Measurements from ENCODE around the gene HS6ST3. TPM values are rescaled to one million over a fixed set of nuclear protein-coding genes. Genes with fewer than 3 reads are reported as not detected.
A peak's percentile ranks its signal among the peaks of the same experiment; 100 is the strongest.

Gene HS6ST3
- total and polyA plus RNA-seq, 5 donors from 2014 or later = not detected

- Histone ChIP-seq H3K36me3 (ENCODE audit: control insufficient read depth, insufficient read depth, low read length) (no peaks in the 10 kb centered on the region), H3K27me3 (ENCODE audit: control insufficient read depth, insufficient read depth, low read length) (no peaks in the 10 kb centered on the region), H3K4me1 (ENCODE audit: control insufficient read depth, insufficient read depth, low read length, poor library complexity, severe bottlenecking) (no peaks in the 10 kb centered on the region), H3K4me3 (ENCODE audit: low read depth, low read length) (no peak overlapping the region), H3K27ac (ENCODE audit: insufficient read depth, low read length, poor library complexity, severe bottlenecking) (no peak overlapping the region), H3K9me3 (ENCODE audit: control insufficient read depth in 2 of 2, low read length in 2 of 2) (peaks cover 0 to 4% of the 10 kb centered on the region in 2 experiments)
- H3K4me1 Mint-ChIP-seq = no peaks in the 10 kb centered on the region
- DNase-seq (no peak), ATAC-seq (ENCODE audit: low read depth in 2 of 2) (peak in 1 of 2 donors; percentile 20)
- H3K36me3 Mint-ChIP-seq = no peaks in the 10 kb centered on the region
- no peak overlapping the region for H3K27ac Mint-ChIP-seq
- H3K9me3 Mint-ChIP-seq = peaks cover 0 to 24% (median 5%) of the 10 kb centered on the region in 7 donors
- H3K27me3 Mint-ChIP-seq = no peaks in the 10 kb centered on the region
- H3K4me3 Mint-ChIP-seq = no peak overlapping the region
These were observed 690.2 kb downstream of the HS6ST3 start for GRCh38 chr13:96780105-96780504.

DNA sequence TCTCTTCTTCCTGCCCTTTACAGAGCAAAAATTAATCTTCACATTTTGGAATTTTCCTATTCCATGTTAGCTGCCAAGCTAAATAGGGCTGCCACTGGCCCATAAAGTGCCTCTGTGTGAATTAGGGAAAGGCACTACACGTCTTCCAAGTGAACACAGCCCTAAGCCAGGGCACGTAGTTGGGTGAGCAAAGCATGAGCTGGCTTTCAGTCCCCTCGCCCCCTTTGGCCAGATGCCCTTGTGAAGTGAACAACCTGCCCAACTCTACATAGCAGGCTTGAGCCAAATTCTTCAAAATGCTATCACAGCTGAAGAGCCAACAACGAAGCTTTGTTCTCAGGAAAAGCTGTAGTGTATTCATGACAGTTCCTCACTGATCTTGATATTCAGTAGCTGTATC is 691.2 kb downstream of the HS6ST3 start:
- Mint-ChIP-seq H3K4me1 (no peaks in the 10 kb centered on the region), H3K36me3 (no peaks in the 10 kb centered on the region), H3K27ac (peak overlapping the region in 1 of 3 donors; percentile 72), H3K4me3 (no peak overlapping the region), H3K9me3 (peaks cover 0 to 24% (median 4%) of the 10 kb centered on the region in 7 donors), H3K27me3 (no peaks in the 10 kb centered on the region)
- ATAC-seq (ENCODE audit: low read depth in 2 of 2) (no peak), DNase-seq (no peak)
- Histone ChIP-seq H3K27ac (ENCODE audit: insufficient read depth, low read length, poor library complexity, severe bottlenecking) (no peak overlapping the region), H3K4me3 (ENCODE audit: low read depth, low read length) (no peak overlapping the region), H3K4me1 (ENCODE audit: control insufficient read depth, insufficient read depth, low read length, poor library complexity, severe bottlenecking) (no peaks in the 10 kb centered on the region), H3K36me3 (ENCODE audit: control insufficient read depth, insufficient read depth, low read length) (no peaks in the 10 kb centered on the region), H3K27me3 (ENCODE audit: control insufficient read depth, insufficient read depth, low read length) (no peaks in the 10 kb centered on the region), H3K9me3 (ENCODE audit: control insufficient read depth in 2 of 2, low read length in 2 of 2) (peaks cover 0 to 4% of the 10 kb centered on the region in 2 experiments)

DNA sequence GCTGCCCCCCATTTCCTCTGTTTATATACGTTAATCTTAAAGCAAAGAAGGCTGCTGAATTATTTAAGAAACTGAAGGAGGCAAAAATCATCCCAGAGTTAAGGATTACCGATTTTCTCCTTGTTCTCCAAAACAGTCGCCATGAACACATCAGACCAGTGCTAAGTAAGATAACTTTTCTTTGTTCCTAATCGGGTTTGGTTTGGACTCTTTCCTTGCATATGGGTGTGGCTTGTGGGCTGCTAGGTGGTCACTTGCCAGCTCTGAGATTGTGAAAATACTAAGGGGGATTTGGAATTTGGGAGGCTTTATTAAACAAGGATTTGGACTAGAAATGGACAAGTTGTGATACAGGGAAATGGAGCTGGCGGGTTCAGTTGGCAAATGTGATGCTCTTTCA is 692.3 kb downstream of the HS6ST3 start:
- Mint-ChIP-seq H3K4me3 (no peak overlapping the region), H3K4me1 (no peaks in the 10 kb centered on the region), H3K27me3 (no peaks in the 10 kb centered on the region), H3K27ac (no peak overlapping the region), H3K36me3 (no peaks in the 10 kb centered on the region), H3K9me3 (peaks cover 0 to 29% (median 4%) of the 10 kb centered on the region in 7 donors)
- no peaks in the 10 kb centered on the region for H3K27me3 ChIP-seq (ENCODE audit: control insufficient read depth, insufficient read depth, low read length)
- no peak overlapping the region for H3K4me3 ChIP-seq (ENCODE audit: low read depth, low read length)
- H3K36me3 ChIP-seq (ENCODE audit: control insufficient read depth, insufficient read depth, low read length) = no peaks in the 10 kb centered on the region
- H3K4me1 ChIP-seq (ENCODE audit: control insufficient read depth, insufficient read depth, low read length, poor library complexity, severe bottlenecking) = no peaks in the 10 kb centered on the region
- H3K27ac ChIP-seq (ENCODE audit: insufficient read depth, low read length, poor library complexity, severe bottlenecking) = no peak overlapping the region
- no peak for DNase-seq
- peaks cover 0 to 4% of the 10 kb centered on the region in 2 experiments for H3K9me3 ChIP-seq (ENCODE audit: control insufficient read depth in 2 of 2, low read length in 2 of 2)
- no peak for ATAC-seq (ENCODE audit: low read depth in 2 of 2)

- DNase-seq = no peak
- H3K4me1 Mint-ChIP-seq = no peaks in the 10 kb centered on the region
- H3K27me3 Mint-ChIP-seq = no peaks in the 10 kb centered on the region
- no peak overlapping the region for H3K4me3 Mint-ChIP-seq
- Histone ChIP-seq H3K27me3 (ENCODE audit: control insufficient read depth, insufficient read depth, low read length) (no peaks in the 10 kb centered on the region), H3K4me1 (ENCODE audit: control insufficient read depth, insufficient read depth, low read length, poor library complexity, severe bottlenecking) (no peaks in the 10 kb centered on the region), H3K4me3 (ENCODE audit: low read depth, low read length) (no peak overlapping the region), H3K36me3 (ENCODE audit: control insufficient read depth, insufficient read depth, low read length) (no peaks in the 10 kb centered on the region), H3K27ac (ENCODE audit: insufficient read depth, low read length, poor library complexity, severe bottlenecking) (no peak overlapping the region), H3K9me3 (ENCODE audit: control insufficient read depth in 2 of 2, low read length in 2 of 2) (peaks cover 0 to 4% of the 10 kb centered on the region in 2 experiments)
- ATAC-seq (ENCODE audit: low read depth in 2 of 2) = no peak
- H3K9me3 Mint-ChIP-seq = peaks cover 0 to 21% (median 4%) of the 10 kb centered on the region in 7 donors
- H3K27ac Mint-ChIP-seq = no peak overlapping the region
- H3K36me3 Mint-ChIP-seq = no peaks in the 10 kb centered on the region
These were observed 693.1 kb downstream of the HS6ST3 start for GRCh38 chr13:96783057-96783456.

- Mint-ChIP-seq H3K4me3 (no peak overlapping the region), H3K4me1 (no peaks in the 10 kb centered on the region), H3K36me3 (no peaks in the 10 kb centered on the region), H3K9me3 (peaks cover 0 to 17% (median 3%) of the 10 kb centered on the region in 7 donors), H3K27ac (no peak overlapping the region), H3K27me3 (no peaks in the 10 kb centered on the region)
- no peaks in the 10 kb centered on the region for H3K36me3 ChIP-seq (ENCODE audit: control insufficient read depth, insufficient read depth, low read length)
- ATAC-seq (ENCODE audit: low read depth in 2 of 2) (no peak), DNase-seq (no peak)
- no peak overlapping the region for H3K4me3 ChIP-seq (ENCODE audit: low read depth, low read length)
- peaks cover 0 to 4% of the 10 kb centered on the region in 2 experiments for H3K9me3 ChIP-seq (ENCODE audit: control insufficient read depth in 2 of 2, low read length in 2 of 2)
- H3K27me3 ChIP-seq (ENCODE audit: control insufficient read depth, insufficient read depth, low read length) = no peaks in the 10 kb centered on the region
- no peak overlapping the region for H3K27ac ChIP-seq (ENCODE audit: insufficient read depth, low read length, poor library complexity, severe bottlenecking)
- no peaks in the 10 kb centered on the region for H3K4me1 ChIP-seq (ENCODE audit: control insufficient read depth, insufficient read depth, low read length, poor library complexity, severe bottlenecking)
These were observed 693.6 kb downstream of the HS6ST3 start for GRCh38 chr13:96783511-96783910.

GRCh38 chr13:96785986-96786385 is 696.1 kb downstream of the HS6ST3 start:
- ATAC-seq (ENCODE audit: low read depth in 2 of 2) (no peak), DNase-seq (no peak)
- Mint-ChIP-seq H3K36me3 (no peaks in the 10 kb centered on the region), H3K27ac (no peak overlapping the region), H3K4me1 (no peaks in the 10 kb centered on the region), H3K27me3 (no peaks in the 10 kb centered on the region), H3K4me3 (no peak overlapping the region), H3K9me3 (peaks cover 0 to 9% (median 2%) of the 10 kb centered on the region in 7 donors)
- Histone ChIP-seq H3K36me3 (ENCODE audit: control insufficient read depth, insufficient read depth, low read length) (no peaks in the 10 kb centered on the region), H3K4me3 (ENCODE audit: low read depth, low read length) (no peak overlapping the region), H3K27me3 (ENCODE audit: control insufficient read depth, insufficient read depth, low read length) (no peaks in the 10 kb centered on the region), H3K27ac (ENCODE audit: insufficient read depth, low read length, poor library complexity, severe bottlenecking) (no peak overlapping the region), H3K9me3 (ENCODE audit: control insufficient read depth in 2 of 2, low read length in 2 of 2) (peaks cover 0 to 4% of the 10 kb centered on the region in 2 experiments), H3K4me1 (ENCODE audit: control insufficient read depth, insufficient read depth, low read length, poor library complexity, severe bottlenecking) (no peaks in the 10 kb centered on the region)

- Mint-ChIP-seq H3K36me3 (no peaks in the 10 kb centered on the region), H3K27ac (no peak overlapping the region), H3K27me3 (no peaks in the 10 kb centered on the region), H3K4me3 (no peak overlapping the region), H3K4me1 (no peaks in the 10 kb centered on the region), H3K9me3 (peaks cover 0 to 1% (median 0%) of the 10 kb centered on the region in 7 donors)
- no peak for ATAC-seq (ENCODE audit: low read depth in 2 of 2)
- Histone ChIP-seq H3K9me3 (ENCODE audit: control insufficient read depth in 2 of 2, low read length in 2 of 2) (no peaks in the 10 kb centered on the region), H3K27me3 (ENCODE audit: control insufficient read depth, insufficient read depth, low read length) (no peaks in the 10 kb centered on the region), H3K4me1 (ENCODE audit: control insufficient read depth, insufficient read depth, low read length, poor library complexity, severe bottlenecking) (no peaks in the 10 kb centered on the region), H3K27ac (ENCODE audit: insufficient read depth, low read length, poor library complexity, severe bottlenecking) (no peak overlapping the region), H3K36me3 (ENCODE audit: control insufficient read depth, insufficient read depth, low read length) (no peaks in the 10 kb centered on the region), H3K4me3 (ENCODE audit: low read depth, low read length) (no peak overlapping the region)
- no peak for DNase-seq
These were observed 702.3 kb downstream of the HS6ST3 start for GRCh38 chr13:96792188-96792587.

DNA sequence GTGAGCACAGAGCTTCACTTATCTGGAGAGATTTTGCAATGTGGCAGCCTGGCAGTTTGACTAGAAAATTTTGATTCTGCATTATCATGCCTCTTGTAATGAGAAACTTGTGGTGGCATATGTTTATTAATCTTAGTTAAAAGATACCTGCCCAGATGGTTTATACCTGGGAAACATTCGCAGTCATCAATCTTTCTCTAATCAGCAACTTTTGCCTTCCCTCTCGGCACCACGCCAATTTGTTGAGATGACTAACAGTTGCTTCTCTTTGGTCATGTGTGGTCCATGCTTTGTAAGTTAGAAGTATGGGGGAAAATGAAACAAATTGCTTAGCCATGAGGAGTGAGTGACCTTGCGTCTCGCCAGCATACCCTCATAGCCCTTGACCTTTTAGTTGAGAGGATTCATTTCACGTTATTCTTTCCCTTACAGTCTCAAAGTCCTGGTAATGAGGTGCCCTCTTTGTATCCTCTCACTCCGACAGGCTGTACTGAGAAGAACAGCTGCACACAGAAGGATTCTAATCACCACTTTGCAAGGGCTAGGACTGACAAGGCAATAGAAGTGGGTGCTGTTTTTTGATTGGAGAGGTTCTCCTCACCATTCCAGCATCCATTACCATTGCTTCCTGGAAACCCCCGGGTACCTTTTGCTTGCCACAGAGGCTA is 703.0 kb downstream of the HS6ST3 start:
- Mint-ChIP-seq H3K27me3 (no peaks in the 10 kb centered on the region), H3K4me3 (no peak overlapping the region), H3K9me3 (peaks cover 0 to 1% (median 0%) of the 10 kb centered on the region in 7 donors), H3K36me3 (no peaks in the 10 kb centered on the region), H3K27ac (no peak overlapping the region), H3K4me1 (no peaks in the 10 kb centered on the region)
- Histone ChIP-seq H3K27ac (ENCODE audit: insufficient read depth, low read length, poor library complexity, severe bottlenecking) (no peak overlapping the region), H3K27me3 (ENCODE audit: control insufficient read depth, insufficient read depth, low read length) (no peaks in the 10 kb centered on the region), H3K4me1 (ENCODE audit: control insufficient read depth, insufficient read depth, low read length, poor library complexity, severe bottlenecking) (no peaks in the 10 kb centered on the region), H3K36me3 (ENCODE audit: control insufficient read depth, insufficient read depth, low read length) (no peaks in the 10 kb centered on the region), H3K9me3 (ENCODE audit: control insufficient read depth in 2 of 2, low read length in 2 of 2) (no peaks in the 10 kb centered on the region), H3K4me3 (ENCODE audit: low read depth, low read length) (no peak overlapping the region)
- DNase-seq = no peak
- no peak for ATAC-seq (ENCODE audit: low read depth in 2 of 2)
